Spinal cord (tissue), 10 donors: ENCODE results near the gene CD59. TPM values are rescaled to one million over a fixed set of nuclear protein-coding genes. Genes with fewer than 3 reads are reported as not detected.

Experiments
- DNase-seq, 6 donors: peaks; one replicate each; pipeline versions ENCODE4 v3.0.0 to v3.0.0-alpha.2; 2013 to 2015; ENCODE audit warnings: low spot score in 6 of 6, low read depth in 4 of 6
- H3K27ac ChIP-seq: one replicate; pipeline ENCODE4 v1.5.1; 2013; ENCODE audit warnings: low read depth, low read length, control low read depth
- H3K27me3 ChIP-seq: one replicate; pipeline ENCODE4 v1.6.1; 2013; ENCODE audit warnings: low read length; ENCODE audit not compliant: control insufficient read depth, insufficient read depth
- H3K36me3 ChIP-seq: one replicate; pipeline ENCODE4 v1.6.1; 2013; ENCODE audit warnings: low read length; ENCODE audit not compliant: control insufficient read depth, insufficient read depth
- H3K4me1 ChIP-seq: one replicate; pipeline ENCODE4 v1.6.1; 2013; ENCODE audit warnings: low read length; ENCODE audit not compliant: control insufficient read depth, insufficient read depth
- H3K4me3 ChIP-seq: one replicate; pipeline ENCODE4 v1.5.1; 2013; ENCODE audit warnings: low read depth, low read length, control low read depth
- H3K9me3 ChIP-seq: one replicate; pipeline ENCODE4 v1.6.1; 2013; ENCODE audit warnings: low read length; ENCODE audit not compliant: control insufficient read depth, insufficient read depth
- WGBS: methylation state at CpG from one replicate; pipeline ENCODE4 v1.1.5; 2013; ENCODE audit warnings: missing lambda C conversion rate; ENCODE audit not compliant: insufficient coverage; 5-methylcytosine and 5-hydroxymethylcytosine counted together
- polyA plus RNA-seq, 2 donors: library from polyadenylated mRNA; unstranded; fragments of 120-200 nt; gene quantifications; one replicate each; pipeline ENCODE4 v1.2.1, GENCODE V29; 2013; ENCODE audit not compliant: insufficient read length in 2 of 2
- total RNA-seq, 2 donors: library from RNA; depleted of rRNA in 1 of 2; stranded (reverse); fragments of 120-200 nt in 1 of 2; fragments of >200 nt in 1 of 2; gene quantifications; one replicate each; pipeline versions ENCODE4 v1.2.3 to v1.2.4, GENCODE V29; 2013 to 2014
- donor health status: healthy.

CD59 gene
- total and polyA plus RNA-seq, 4 donors: 123 to 326 (median 159) TPM

DNA sequence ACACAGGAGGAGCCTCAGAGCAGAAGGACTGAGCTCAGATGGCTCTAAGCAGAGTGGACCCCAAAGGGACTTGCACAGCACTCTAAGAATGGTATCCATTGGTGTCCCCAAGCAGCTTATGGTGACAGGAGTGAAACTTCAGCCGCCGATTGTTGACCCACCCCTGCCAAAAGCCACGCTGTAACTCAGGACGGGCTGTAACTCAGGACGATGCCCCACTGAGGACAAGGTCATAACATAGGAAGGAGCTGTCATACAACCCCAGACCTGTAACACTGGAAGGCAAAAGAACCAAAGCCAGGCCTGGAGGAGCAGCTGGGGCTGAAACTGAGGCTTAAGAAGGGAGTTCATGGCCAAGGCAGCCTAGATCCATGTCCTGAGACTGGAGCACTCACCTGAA, 14.2 kb downstream of the CD59 start:
- no peak for DNase-seq
- H3K36me3 ChIP-seq: peaks cover 17% of the 10 kb centered on the region
- H3K9me3 ChIP-seq: no peaks in the 10 kb centered on the region
- WGBS: 70% methylated on average over 2 of the region's 5 CpGs
- no peak overlapping the region for H3K4me3 ChIP-seq
- H3K4me1 ChIP-seq: peaks cover 19% of the 10 kb centered on the region
- H3K27me3 ChIP-seq: no peaks in the 10 kb centered on the region
- no peak overlapping the region for H3K27ac ChIP-seq

GRCh38 chr11:33721426-33721825, 14.8 kb downstream of the CD59 start:
- Histone ChIP-seq H3K4me1 (peaks cover 19% of the 10 kb centered on the region), H3K9me3 (no peaks in the 10 kb centered on the region), H3K36me3 (peaks cover 20% of the 10 kb centered on the region), H3K27ac (peak overlapping the region; percentile 49), H3K4me3 (no peak overlapping the region), H3K27me3 (no peaks in the 10 kb centered on the region)
- 20% methylated on average over 1 of the region's 1 CpG for WGBS
- peak in 1 of 6 donors; percentile 49 for DNase-seq

DNA sequence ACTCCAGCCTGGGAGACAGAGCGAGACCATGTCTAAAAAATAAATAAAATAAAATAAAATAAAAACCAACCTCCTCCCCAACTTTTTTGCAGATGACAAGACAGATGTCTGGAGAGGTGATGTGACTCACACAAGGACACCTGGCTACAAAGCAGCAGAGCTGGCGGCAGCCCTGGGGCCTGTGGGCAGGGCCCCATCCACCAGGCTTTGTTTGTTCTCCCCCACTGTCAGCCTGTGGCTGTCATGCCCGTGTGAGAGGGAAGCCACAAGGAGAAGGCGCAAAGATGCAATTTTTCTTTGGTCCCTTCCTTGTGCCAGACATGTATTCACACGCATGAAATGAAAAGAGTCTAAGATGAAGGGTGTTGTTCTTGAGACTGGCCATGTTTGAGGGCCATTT, 16.6 kb downstream of the CD59 start:
- WGBS: 74% methylated on average over 4 of the region's 5 CpGs
- H3K4me1 ChIP-seq: peaks cover 19% of the 10 kb centered on the region

DNA sequence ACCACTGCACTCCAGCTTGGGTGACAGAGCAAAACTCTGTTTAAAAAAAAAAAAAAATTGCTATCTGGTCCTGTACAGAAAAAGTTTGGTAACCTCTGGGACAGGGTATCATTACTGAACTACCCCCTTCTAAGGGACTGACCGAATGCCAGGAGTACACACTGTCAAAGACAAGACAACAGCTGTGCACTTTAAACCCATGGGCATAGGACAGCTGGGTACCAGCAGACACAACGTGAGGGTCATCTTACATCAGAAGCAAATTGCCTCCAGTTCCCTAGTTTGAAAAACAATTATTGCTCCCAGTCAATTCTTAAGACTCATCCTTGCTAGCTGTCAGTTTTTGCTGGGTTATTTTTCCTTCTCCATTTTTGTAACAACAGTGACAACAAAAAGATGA, 17.8 kb downstream of the CD59 start:
- Histone ChIP-seq H3K4me1 (peaks cover 11% of the 10 kb centered on the region), H3K4me3 (no peak overlapping the region), H3K27me3 (no peaks in the 10 kb centered on the region), H3K27ac (no peak overlapping the region), H3K36me3 (peaks cover 20% of the 10 kb centered on the region), H3K9me3 (no peaks in the 10 kb centered on the region)
- 72% methylated on average over 2 of the region's 2 CpGs for WGBS
- DNase-seq: no peak

More for the DNA sequence above, 16.6 kb downstream of the CD59 start:
- no peaks in the 10 kb centered on the region for H3K9me3 ChIP-seq
- no peak for DNase-seq
- H3K27ac ChIP-seq: no peak overlapping the region
- H3K27me3 ChIP-seq: no peaks in the 10 kb centered on the region
- peaks cover 20% of the 10 kb centered on the region for H3K36me3 ChIP-seq
- H3K4me3 ChIP-seq: no peak overlapping the region

DNA sequence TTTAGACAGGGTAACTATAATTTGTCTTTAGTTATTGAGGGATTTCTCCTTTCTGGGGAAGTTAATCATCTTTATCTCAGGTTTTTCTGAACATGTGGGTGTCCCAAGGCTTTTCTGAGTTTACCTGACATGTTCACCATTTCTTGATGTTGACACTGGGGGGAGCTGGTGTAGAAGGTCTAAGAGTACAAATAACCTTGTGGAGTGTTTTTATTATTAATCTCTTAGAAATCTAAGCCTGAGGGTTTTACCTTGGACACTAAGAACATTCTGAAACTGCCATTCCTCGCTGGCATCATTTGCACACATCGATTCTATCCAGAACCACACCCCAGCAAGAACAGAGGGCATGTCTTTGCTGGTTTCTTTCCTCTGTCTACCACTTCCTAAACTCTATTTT, 20.0 kb downstream of the CD59 start:
- Histone ChIP-seq H3K4me1 (no peaks in the 10 kb centered on the region), H3K27ac (no peak overlapping the region), H3K4me3 (no peak overlapping the region), H3K36me3 (peaks cover 15% of the 10 kb centered on the region), H3K9me3 (no peaks in the 10 kb centered on the region), H3K27me3 (no peaks in the 10 kb centered on the region)
- DNase-seq: peak in 1 of 6 donors; percentile 52
- no CpG with 5 or more reads among the region's 2 CpGs for WGBS

DNA sequence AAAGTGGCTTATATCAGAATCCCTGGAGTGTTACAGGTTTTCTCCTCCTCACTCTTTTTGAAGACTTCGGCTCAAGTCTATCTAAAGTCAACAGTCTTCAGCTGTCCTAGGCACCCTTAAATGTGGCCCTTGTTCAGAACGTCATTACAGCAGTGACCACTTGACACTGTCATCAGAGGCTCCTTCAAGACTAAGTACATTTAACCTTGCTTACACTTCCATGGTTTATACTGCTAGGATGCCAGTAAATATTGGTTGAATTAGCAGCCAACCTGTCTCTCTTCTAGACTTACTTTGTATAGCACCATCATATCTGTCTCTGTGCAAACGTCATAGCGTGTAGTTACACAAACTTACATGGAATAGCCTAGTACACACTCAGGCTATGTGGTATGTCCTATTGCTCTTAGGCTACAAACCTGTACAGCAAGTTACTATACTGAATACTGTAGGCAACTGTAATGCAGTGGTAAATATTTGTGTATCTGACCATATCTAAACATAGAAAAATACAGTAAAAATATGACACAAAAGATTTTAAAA, 22.3 kb downstream of the CD59 start:
- WGBS: 63% methylated on average over 2 of the region's 4 CpGs
- no peak for DNase-seq
- Histone ChIP-seq H3K36me3 (peaks cover 3% of the 10 kb centered on the region), H3K4me3 (no peak overlapping the region), H3K27me3 (no peaks in the 10 kb centered on the region), H3K9me3 (no peaks in the 10 kb centered on the region), H3K27ac (no peak overlapping the region), H3K4me1 (no peaks in the 10 kb centered on the region)

DNA sequence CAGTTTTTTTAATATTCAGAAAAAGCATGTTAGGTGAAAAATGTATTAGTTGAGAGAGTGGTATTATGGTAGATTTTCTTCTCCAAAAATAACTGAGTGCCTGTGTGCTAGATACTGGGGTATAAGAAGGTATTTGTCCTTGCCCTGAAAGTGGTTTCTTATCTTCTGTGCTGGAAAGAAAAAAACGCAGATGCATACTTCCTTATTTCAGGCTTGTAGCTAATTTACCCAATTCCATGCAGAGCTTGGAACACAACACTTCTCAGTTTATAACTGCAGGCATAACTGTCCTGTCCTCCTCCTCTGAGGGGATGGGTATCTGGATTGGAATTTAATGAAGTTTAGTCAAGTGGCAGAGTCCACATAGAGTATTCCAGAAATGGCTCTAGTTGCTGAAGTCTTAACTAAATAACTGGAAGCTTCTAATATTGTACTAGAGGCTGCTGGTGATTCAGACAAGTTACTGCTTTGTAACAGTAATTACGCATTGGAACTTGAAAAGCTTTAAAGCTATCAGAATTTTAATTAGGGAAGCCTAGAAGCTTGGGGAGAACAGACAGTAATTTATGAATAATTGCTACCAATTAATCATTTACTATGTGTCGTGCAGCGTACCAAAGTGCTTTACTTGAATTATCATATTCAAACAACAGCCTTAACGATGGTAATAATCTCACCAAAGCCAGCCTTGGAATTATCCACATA, 22.9 kb downstream of the CD59 start:
- peaks cover 3% of the 10 kb centered on the region for H3K36me3 ChIP-seq
- no peaks in the 10 kb centered on the region for H3K4me1 ChIP-seq

DNA sequence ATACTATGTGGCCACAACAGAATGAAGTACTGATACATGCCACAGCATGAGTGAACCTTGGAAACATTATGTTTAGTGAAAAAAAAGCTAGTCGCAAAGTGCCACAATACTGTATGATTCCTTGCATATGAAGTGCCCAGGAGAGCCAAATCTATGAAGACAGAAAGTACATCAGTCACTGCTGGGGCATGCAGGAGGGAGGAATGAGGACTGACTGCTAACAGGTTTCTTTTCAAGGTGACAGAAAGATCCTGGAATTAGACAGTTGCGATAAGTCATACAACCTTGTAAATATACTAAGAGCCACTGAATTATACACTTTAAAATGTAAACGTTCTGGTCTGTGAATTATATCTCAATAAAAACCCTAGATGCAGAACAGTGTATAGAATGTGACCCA, 23.8 kb downstream of the CD59 start:
- H3K36me3 ChIP-seq: peaks cover 3% of the 10 kb centered on the region
- WGBS: 88% methylated on average over 1 of the region's 3 CpGs
- no peak overlapping the region for H3K27ac ChIP-seq
- H3K4me1 ChIP-seq: no peaks in the 10 kb centered on the region
- H3K4me3 ChIP-seq: no peak overlapping the region
- no peaks in the 10 kb centered on the region for H3K9me3 ChIP-seq
- DNase-seq: no peak
- no peaks in the 10 kb centered on the region for H3K27me3 ChIP-seq

More for the DNA sequence above, 22.9 kb downstream of the CD59 start:
- DNase-seq: peak in 1 of 6 donors; percentile 75
- Histone ChIP-seq H3K27me3 (no peaks in the 10 kb centered on the region), H3K4me3 (no peak overlapping the region), H3K27ac (no peak overlapping the region), H3K9me3 (no peaks in the 10 kb centered on the region)
- WGBS: 71% methylated on average over 2 of the region's 5 CpGs

- H3K4me1 ChIP-seq: peaks cover 3% of the 10 kb centered on the region
- no peaks in the 10 kb centered on the region for H3K9me3 ChIP-seq
- 88% methylated on average over 1 of the region's 3 CpGs for WGBS
- no peak overlapping the region for H3K27ac ChIP-seq
- DNase-seq: no peak
- H3K36me3 ChIP-seq: no peaks in the 10 kb centered on the region
- no peak overlapping the region for H3K4me3 ChIP-seq
- no peaks in the 10 kb centered on the region for H3K27me3 ChIP-seq
These were observed 26.8 kb downstream of the CD59 start for GRCh38 chr11:33709466-33709865.

GRCh38 chr11:33708985-33709384, 27.2 kb downstream of the CD59 start:
- Histone ChIP-seq H3K27ac (no peak overlapping the region), H3K27me3 (no peaks in the 10 kb centered on the region), H3K36me3 (no peaks in the 10 kb centered on the region), H3K4me1 (peaks cover 7% of the 10 kb centered on the region), H3K9me3 (no peaks in the 10 kb centered on the region), H3K4me3 (no peak overlapping the region)
- 83% methylated on average over 1 of the region's 1 CpG for WGBS
- no peak for DNase-seq
